Sigmoid colon (tissue), 7 donors: Measurements from ENCODE around the gene KLHL10. TPM values are rescaled to one million over a fixed set of nuclear protein-coding genes. Genes with fewer than 3 reads are reported as not detected.
A peak's percentile ranks its signal among the peaks of the same experiment; 100 is the strongest.
"Not testable (repeated sequence)": the region's sequence is repeated elsewhere in the genome, so short reads cannot be mapped to it uniquely, and the experiment has no call there.

Experiments
- DNase-seq: peaks from one replicate; pipeline ENCODE4 v3.0.0-alpha.2; 2019
- H3K27ac ChIP-seq, 4 donors: fragments of 200-600 bp; sonication (generic); one replicate each; pipeline ENCODE4 v1.5.1; 2016 to 2019; ENCODE audit warnings: mild to moderate bottlenecking in 1 of 4
- H3K27me3 ChIP-seq, 3 donors: fragments of 200-600 bp; sonication (generic); one replicate each; pipeline ENCODE4 v1.5.1; 2019; ENCODE audit warnings: mild to moderate bottlenecking in 1 of 3
- H3K36me3 ChIP-seq, 4 donors: fragments of 200-600 bp; sonication (generic); one replicate each; pipeline ENCODE4 v1.5.1; 2016 to 2019
- H3K4me1 ChIP-seq, 4 donors: fragments of 200-600 bp; sonication (generic); one replicate each; pipeline ENCODE4 v1.5.1; 2017 to 2019
- H3K4me3 ChIP-seq, 4 donors: fragments of 200-600 bp; sonication (generic); one replicate each; pipeline ENCODE4 v1.5.1; 2017 to 2019; ENCODE audit warnings: mild to moderate bottlenecking in 2 of 4, moderate library complexity in 1 of 4
- H3K9me3 ChIP-seq, 4 donors: fragments of 200-600 bp in 3 of 4; sonication (generic) in 3 of 4; one replicate each; pipeline versions ENCODE4 v1.5.1 to v1.6.1; 2013 to 2019
- CTCF ChIP-seq, 4 experiments: fragments of 450-650 bp in 3 of 4; fragments of 200-600 bp in 1 of 4; IDR thresholded peaks; one replicate each; pipeline ENCODE4 v1.5.1; 2016 to 2019; ENCODE audit warnings: antibody characterized with exemption in 4 of 4, mild to moderate bottlenecking in 3 of 4, moderate library complexity in 2 of 4
- EP300 ChIP-seq, 4 donors: sonication (generic); formaldehyde crosslinking; IDR thresholded peaks; one replicate each; pipeline ENCODE4 v1.6.1; 2017; ENCODE audit warnings: antibody characterized with exemption in 4 of 4
- POLR2A ChIP-seq, 2 donors: fragments of 450-650 bp; IDR thresholded peaks; one replicate each; pipeline ENCODE4 v1.6.1; 2016; ENCODE audit warnings: antibody characterized with exemption in 2 of 2, mild to moderate bottlenecking in 2 of 2, moderate library complexity in 2 of 2
- POLR2AphosphoS5 ChIP-seq, 4 donors: sonication (generic); formaldehyde crosslinking; IDR thresholded peaks; one replicate each; pipeline ENCODE4 v1.6.1; 2017; ENCODE audit warnings: antibody characterized with exemption in 4 of 4
- WGBS, 2 donors: extraction: QIAGEN DNeasy Blood & Tissue Kit; methylation state at CpG; one replicate each; pipeline ENCODE4 v1.1.7; 2013; 5-methylcytosine and 5-hydroxymethylcytosine counted together
- intact Hi-C: fragments of 100-400 bp; cut with DNase I; formaldehyde crosslinking; loops from one replicate; pipeline ENCODE4 v1.15.1; 2023
- polyA plus RNA-seq, 3 donors: library from polyadenylated mRNA; stranded (reverse); fragments of 200-250 nt; gene quantifications; one replicate each; pipeline ENCODE4 v1.2.3, GENCODE V29; 2013
- total RNA-seq, 4 donors: library from RNA; depleted of rRNA; stranded (reverse); fragments of >200 nt; gene quantifications; one replicate each; pipeline ENCODE4 v1.1.0, GENCODE V29; 2016
- donor health status: healthy with polysubstance abuse.
- donor health status: Bipolar disorder and iron deficiency.
- donor health status: healthy.

The KLHL10 gene
- total and polyA plus RNA-seq, 7 donors = 0.04 to 3.9 (median 1.1) TPM; not detected in 2

DNA sequence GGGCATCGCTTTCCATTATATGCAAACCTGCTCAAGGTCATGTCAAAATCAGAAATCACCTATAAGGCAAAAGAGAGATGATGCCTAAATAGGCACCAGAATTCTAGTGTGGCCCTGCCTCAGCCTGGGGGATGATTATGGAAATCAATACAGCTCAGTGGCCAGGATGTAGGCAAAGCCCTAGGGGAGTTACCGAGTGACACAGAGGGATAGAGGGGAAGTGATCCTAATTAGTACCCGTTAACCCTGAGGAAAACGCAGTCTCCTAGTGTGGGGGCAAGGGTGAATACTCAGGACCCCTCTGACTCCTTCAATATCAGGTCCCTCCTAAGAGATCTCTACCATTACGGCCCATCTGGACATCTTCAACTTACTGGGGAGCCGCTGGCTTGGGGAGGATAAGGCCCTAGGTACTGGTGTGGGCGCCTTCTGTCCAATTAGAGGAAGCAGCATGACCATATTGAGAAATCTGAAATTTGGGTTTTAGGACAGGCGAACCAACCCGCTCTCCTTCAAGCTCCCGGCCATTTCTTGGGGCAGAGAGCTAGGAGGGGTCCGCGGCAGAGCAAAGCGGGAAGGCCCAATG is 2.3 kb upstream of the KLHL10 start:
- peaks cover 0 to 17% (median 15%) of the 10 kb centered on the region in 4 donors for H3K4me1 ChIP-seq
- intact Hi-C loops = loop anchor here (2.0 kb wide), 1 partner anchor 23 kb away; the partner anchor contains the start of gene FKBP10
- peak overlapping the region; percentile 77 to 91 (median 86) for H3K27ac ChIP-seq
- peaks cover 11 to 35% (median 19%) of the 10 kb centered on the region in 4 donors for H3K36me3 ChIP-seq
- DNase-seq = no peak
- H3K4me3 ChIP-seq = peak overlapping the region; percentile 68 to 97 (median 84)
- TF ChIP-seq EP300 (IDR thresholded peaks at IDR 0.05) = no peak
- no peaks in the 10 kb centered on the region for H3K27me3 ChIP-seq
- H3K9me3 ChIP-seq = no peaks in the 10 kb centered on the region
- WGBS, 2 donors = 21 to 30% methylated on average over 13 of the region's 13 CpGs

DNA sequence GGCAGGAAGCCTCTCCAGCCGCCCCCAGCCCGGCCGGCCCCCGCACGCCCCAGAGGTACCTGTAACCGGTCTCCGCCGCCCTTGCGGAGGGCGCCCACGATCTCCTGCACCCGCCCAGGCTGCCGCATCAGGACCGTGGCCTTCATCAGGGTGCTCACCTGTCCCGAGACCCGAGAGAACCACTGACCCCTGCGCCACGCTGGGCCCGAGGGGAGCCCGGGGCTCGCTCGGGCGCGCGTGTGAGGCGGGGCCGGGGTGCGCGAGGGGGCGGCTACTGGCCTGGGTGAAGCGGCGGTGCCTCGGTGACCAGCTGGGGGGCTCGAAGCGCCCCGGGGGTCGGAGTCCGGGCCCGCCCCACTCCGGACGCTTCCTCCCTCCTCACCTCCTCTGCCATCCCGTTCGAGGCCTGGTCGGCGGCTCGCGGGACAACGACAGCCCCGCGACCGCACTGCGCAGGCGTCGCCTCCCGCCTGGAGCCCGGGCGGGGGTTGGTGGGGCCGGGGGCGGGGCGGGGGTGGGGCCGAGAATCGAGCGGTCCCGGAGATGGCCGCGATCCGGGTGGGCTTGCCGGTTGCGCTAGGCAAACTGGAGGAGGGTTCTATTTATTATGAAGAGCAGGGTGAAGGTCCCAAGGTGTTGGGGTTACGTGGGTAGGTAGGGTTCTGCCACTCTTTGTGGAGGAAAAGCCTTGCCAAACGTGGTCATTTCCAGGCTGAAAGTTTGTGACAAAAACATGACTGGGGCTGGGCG is 1.6 kb upstream of the KLHL10 start, which contains the start of gene NT5C3B:
NT5C3B (minus strand) TSS at position 433 of the 750 bp plus-strand sequence; CDS start at position 394, 39 bp downstream.
- peak within 1 kb of the TSS; percentile 77 to 91 (median 86) for H3K27ac ChIP-seq
- H3K27me3 ChIP-seq = no peaks in the 10 kb centered on the region
- H3K9me3 ChIP-seq = no peaks in the 10 kb centered on the region
- intact Hi-C loops = loop anchor here (2.0 kb wide), 1 partner anchor 23 kb away; the partner anchor contains the start of gene FKBP10
- H3K4me1 ChIP-seq = peaks cover 0 to 17% (median 15%) of the 10 kb centered on the region in 4 donors
- TF ChIP-seq POLR2AphosphoS5 (IDR thresholded peaks at IDR 0.05) (peak; percentile 49 to 76 (median 62)), EP300 (IDR thresholded peaks at IDR 0.05) (no peak)
- DNase-seq = peak; percentile 82
- H3K36me3 ChIP-seq = peaks cover 4 to 28% (median 14%) of the 10 kb centered on the region in 4 donors
- peak within 1 kb of the TSS; percentile 68 to 97 (median 84) for H3K4me3 ChIP-seq
- WGBS, 2 donors = 1% methylated on average over 72 of the region's 72 CpGs

- no peak for DNase-seq
- H3K27me3 ChIP-seq = no peaks in the 10 kb centered on the region
- peak overlapping the region; percentile 77 to 91 (median 86) for H3K27ac ChIP-seq
- intact Hi-C loops = no loop called here
- TF ChIP-seq POLR2A (IDR thresholded peaks at IDR 0.05) = no peak
- TF ChIP-seq POLR2AphosphoS5 (IDR thresholded peaks at IDR 0.05) = no peak
- TF ChIP-seq EP300 (IDR thresholded peaks at IDR 0.05) = no peak
- TF ChIP-seq CTCF (IDR thresholded peaks at IDR 0.05) = no peak
- 32 to 52% methylated on average over 21 of the region's 21 CpGs for WGBS, 2 donors
- peaks cover 0 to 17% (median 15%) of the 10 kb centered on the region in 4 donors for H3K4me1 ChIP-seq
- H3K4me3 ChIP-seq = peak overlapping the region; percentile 68 to 97 (median 84)
- no peaks in the 10 kb centered on the region for H3K9me3 ChIP-seq
- H3K36me3 ChIP-seq = peaks cover 0 to 21% (median 9%) of the 10 kb centered on the region in 4 donors
These were observed 952 bp upstream of the KLHL10 start for GRCh38 chr17:41836550-41837196.

DNA sequence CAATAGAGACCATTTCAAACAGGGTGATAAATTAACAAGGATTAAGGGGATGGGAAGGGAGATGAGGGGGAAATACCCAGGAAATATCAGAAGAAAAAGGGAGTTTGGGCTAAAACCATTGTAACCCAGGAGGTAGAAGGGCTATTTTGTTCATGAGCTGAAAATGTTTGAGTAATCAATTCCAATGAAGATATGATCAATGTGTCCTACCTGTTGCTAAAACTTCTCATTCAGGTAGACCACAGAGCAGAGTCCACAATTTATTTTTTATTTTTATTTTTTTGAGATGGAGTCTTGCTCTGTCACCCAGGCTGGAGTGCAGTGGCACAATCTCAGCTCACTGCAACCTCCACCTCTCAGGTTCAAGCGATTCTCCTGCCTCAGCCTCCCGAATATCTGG is 1.8 kb downstream of the KLHL10 start:
- DNase-seq, intact Hi-C loops, H3K27me3 ChIP-seq, H3K4me3 ChIP-seq, H3K9me3 ChIP-seq, H3K36me3 ChIP-seq, H3K27ac ChIP-seq: not testable (repeated sequence)
- peaks cover 0 to 15% (median 14%) of the 10 kb centered on the region in 4 donors for H3K4me1 ChIP-seq
- 85 to 96% methylated on average over 2 of the region's 2 CpGs for WGBS, 2 donors

DNA sequence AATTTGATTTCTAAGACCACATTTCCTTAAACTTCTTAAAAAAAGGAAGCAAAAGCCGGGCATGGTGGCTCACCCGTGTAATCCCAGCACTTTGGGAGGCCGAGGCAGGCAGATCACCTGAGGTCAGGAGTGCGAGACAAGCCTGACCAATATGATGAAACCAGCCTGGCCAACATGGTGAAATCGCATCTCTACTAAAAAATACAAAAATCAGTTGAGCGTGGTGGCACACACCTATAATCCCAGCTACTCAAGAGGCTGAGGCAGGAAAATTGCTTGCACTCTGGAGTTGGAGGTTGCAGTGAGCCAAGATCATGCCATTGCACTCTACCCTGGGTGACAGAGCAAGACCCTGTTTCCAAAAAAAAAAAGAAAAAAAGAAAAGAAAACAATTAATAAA is 3.2 kb downstream of the KLHL10 start:
- DNase-seq, intact Hi-C loops, H3K4me1 ChIP-seq, H3K4me3 ChIP-seq, H3K9me3 ChIP-seq, H3K36me3 ChIP-seq, H3K27ac ChIP-seq, H3K27me3 ChIP-seq: not testable (repeated sequence)
- 89 to 91% methylated on average over 6 of the region's 6 CpGs for WGBS, 2 donors

- TF ChIP-seq POLR2A (IDR thresholded peaks at IDR 0.05) = no peak
- no peak for TF ChIP-seq EP300 (IDR thresholded peaks at IDR 0.05)
- TF ChIP-seq CTCF (IDR thresholded peaks at IDR 0.05) = no peak
- TF ChIP-seq POLR2AphosphoS5 (IDR thresholded peaks at IDR 0.05) = no peak
- intact Hi-C loops = no loop called here
- DNase-seq = peak; percentile 21
- WGBS, 2 donors = 95 to 96% methylated on average over 6 of the region's 6 CpGs
- Histone ChIP-seq H3K4me1 (peaks cover 0 to 19% (median 10%) of the 10 kb centered on the region in 4 donors), H3K27ac (no peak overlapping the region), H3K27me3 (no peaks in the 10 kb centered on the region), H3K36me3 (no peaks in the 10 kb centered on the region), H3K4me3 (no peak overlapping the region), H3K9me3 (no peaks in the 10 kb centered on the region)
These were observed 7.3 kb downstream of the KLHL10 start for GRCh38 chr17:41844971-41845370.
